Fibroblast of villous mesenchyme (primary cell): ENCODE data around the gene SERPINA1. TPM values are rescaled to one million over a fixed set of nuclear protein-coding genes. Genes with fewer than 3 reads are reported as not detected.

Experiments
- DNase-seq: peaks from one replicate; pipeline ENCODE4 v3.0.0-alpha.2; 2010; ENCODE audit warnings: low read depth
- H3K4me3 ChIP-seq: 2 replicates; pipeline ENCODE4 v1.5.1; 2011; ENCODE audit warnings: low read depth, mild to moderate bottlenecking, low read length
- CTCF ChIP-seq: IDR thresholded peaks from 2 replicates; pipeline ENCODE4 v1.5.1; 2012; ENCODE audit warnings: low read depth, mild to moderate bottlenecking, low read length; ENCODE audit not compliant: insufficient read depth
- total RNA-seq: library from RNA; depleted of rRNA; stranded (reverse); fragments of >200 nt; gene quantifications from 2 replicates; pipeline ENCODE4 v1.2.3, GENCODE V29; 2012

Gene SERPINA1
- total RNA-seq, 1 donor = not detected

GRCh38 chr14:94379291-94380224, 8.8 kb downstream of the SERPINA1 start:
- no peak for DNase-seq
- no peak for TF ChIP-seq CTCF
- no peak overlapping the region for H3K4me3 ChIP-seq

GRCh38 chr14:94378527-94379290, 9.7 kb downstream of the SERPINA1 start:
- TF ChIP-seq CTCF = no peak
- H3K4me3 ChIP-seq = no peak overlapping the region
- DNase-seq = no peak

- no peak overlapping the region for H3K4me3 ChIP-seq
- no peak for TF ChIP-seq CTCF
- DNase-seq = no peak
These were observed 10.4 kb downstream of the SERPINA1 start for GRCh38 chr14:94377866-94378470.

- H3K4me3 ChIP-seq = no peak overlapping the region
- DNase-seq = no peak
- TF ChIP-seq CTCF = no peak
These were observed 11.2 kb downstream of the SERPINA1 start for GRCh38 chr14:94376976-94377865.

GRCh38 chr14:94376108-94376975, 12.1 kb downstream of the SERPINA1 start:
- H3K4me3 ChIP-seq = no peak overlapping the region
- no peak for TF ChIP-seq CTCF
- DNase-seq = no peak
